GM19351 (cell line): Measurements from ENCODE around the gene SIX1.

Experiments used
- ATAC-seq: cut with Tn5 transposase; IDR thresholded peaks from one replicate; pipeline ENCODE4 v1.9.1; 2021; ENCODE audit warnings: mild to moderate bottlenecking, moderate library complexity; ENCODE audit not compliant: unreplicated experiment

SIX1 gene

GRCh38 chr14:60643463-60644314, 5.6 kb downstream of the SIX1 start:
- ATAC-seq = no peak

- no peak for ATAC-seq
These were observed 6.2 kb downstream of the SIX1 start for GRCh38 chr14:60643141-60643462.

GRCh38 chr14:60642270-60643140, 6.8 kb downstream of the SIX1 start:
- ATAC-seq = no peak

GRCh38 chr14:60641742-60642269, 7.5 kb downstream of the SIX1 start:
- ATAC-seq = no peak

GRCh38 chr14:60640859-60641741, 8.2 kb downstream of the SIX1 start:
- no peak for ATAC-seq

- no peak for ATAC-seq
These were observed 9.6 kb downstream of the SIX1 start for GRCh38 chr14:60639674-60640073.

- no peak for ATAC-seq
These were observed 11.6 kb downstream of the SIX1 start for GRCh38 chr14:60637479-60638315.

- ATAC-seq = no peak
These were observed 12.3 kb downstream of the SIX1 start for GRCh38 chr14:60636879-60637478.

GRCh38 chr14:60634153-60634552, 15.1 kb downstream of the SIX1 start:
- no peak for ATAC-seq

- peak; percentile 52 for ATAC-seq
These were observed 16.5 kb downstream of the SIX1 start for GRCh38 chr14:60632777-60633176.

- ATAC-seq = peak; percentile 86
These were observed 17.0 kb downstream of the SIX1 start for GRCh38 chr14:60632257-60632656.

- ATAC-seq = no peak
These were observed 17.4 kb downstream of the SIX1 start for GRCh38 chr14:60631842-60632241.

- ATAC-seq = no peak
These were observed 19.1 kb downstream of the SIX1 start for GRCh38 chr14:60630129-60630528.

- no peak for ATAC-seq
These were observed 20.4 kb downstream of the SIX1 start for GRCh38 chr14:60628892-60629291.

- ATAC-seq = no peak
These were observed 26.4 kb downstream of the SIX1 start for GRCh38 chr14:60622917-60623257.

- ATAC-seq = no peak
These were observed 26.9 kb downstream of the SIX1 start for GRCh38 chr14:60622210-60622916.

- ATAC-seq = no peak
These were observed 27.9 kb downstream of the SIX1 start for GRCh38 chr14:60621386-60621785.

- no peak for ATAC-seq
These were observed 31.0 kb downstream of the SIX1 start for GRCh38 chr14:60618241-60618640.

- no peak for ATAC-seq
These were observed 32.8 kb downstream of the SIX1 start for GRCh38 chr14:60616461-60616959.
